ENCODE data around the gene STAT5A. TPM values are rescaled to one million over a fixed set of nuclear protein-coding genes. Genes with fewer than 3 reads are reported as not detected.

STAT5A gene
- total RNA-seq, 1 donor, result 35.5 TPM

GRCh38 chr17:42306385-42306667 lies 18.0 kb downstream of the STAT5A start:
- H3K36me3 ChIP-seq (ENCODE audit: insufficient read depth, low read length), result peaks cover 15% of the 10 kb centered on the region
- no peaks in the 10 kb centered on the region for H4K20me1 ChIP-seq (ENCODE audit: insufficient read depth, low read length)
- H3K27me3 ChIP-seq (ENCODE audit: insufficient read depth, low read length), result no peaks in the 10 kb centered on the region
- no peak overlapping the region for H3K27ac ChIP-seq (ENCODE audit: low read depth, low read length)
- H3K79me2 ChIP-seq (ENCODE audit: insufficient read depth, low read length), result no peaks in the 10 kb centered on the region
- no peak overlapping the region for H3K4me2 ChIP-seq (ENCODE audit: insufficient read depth, low read length)
- peak; percentile 35 for DNase-seq (ENCODE audit: insufficient read length, low spot score, missing footprints)
- H3K9me3 ChIP-seq (ENCODE audit: low read depth, low read length), result no peaks in the 10 kb centered on the region
- no peak for TF ChIP-seq CTCF (IDR thresholded peaks at IDR 0.05; ENCODE audit: extremely low read depth, low read depth, low read length)
- no peak overlapping the region for H3K4me3 ChIP-seq (ENCODE audit: insufficient read depth, low read length)
- H2AFZ ChIP-seq (ENCODE audit: low read length), result no peak overlapping the region
- peaks cover 2% of the 10 kb centered on the region for H3K4me1 ChIP-seq (ENCODE audit: insufficient read depth, low read length)

GRCh38 chr17:42307362-42307927 lies 19.1 kb downstream of the STAT5A start:
- Histone ChIP-seq H3K27ac (ENCODE audit: low read depth, low read length) (no peak overlapping the region), H3K36me3 (ENCODE audit: insufficient read depth, low read length) (peaks cover 11% of the 10 kb centered on the region), H4K20me1 (ENCODE audit: insufficient read depth, low read length) (no peaks in the 10 kb centered on the region), H3K4me2 (ENCODE audit: insufficient read depth, low read length) (no peak overlapping the region), H3K79me2 (ENCODE audit: insufficient read depth, low read length) (no peaks in the 10 kb centered on the region), H3K4me1 (ENCODE audit: insufficient read depth, low read length) (peaks cover 10% of the 10 kb centered on the region), H3K4me3 (ENCODE audit: insufficient read depth, low read length) (no peak overlapping the region), H2AFZ (ENCODE audit: low read length) (no peak overlapping the region), H3K27me3 (ENCODE audit: insufficient read depth, low read length) (no peaks in the 10 kb centered on the region), H3K9me3 (ENCODE audit: low read depth, low read length) (no peaks in the 10 kb centered on the region)
- peak; percentile 51 for DNase-seq (ENCODE audit: insufficient read length, low spot score, missing footprints)
- no peak for TF ChIP-seq CTCF (IDR thresholded peaks at IDR 0.05; ENCODE audit: extremely low read depth, low read depth, low read length)

GRCh38 chr17:42308446-42308845 lies 20.1 kb downstream of the STAT5A start:
- Histone ChIP-seq H3K27ac (ENCODE audit: low read depth, low read length) (no peak overlapping the region), H3K27me3 (ENCODE audit: insufficient read depth, low read length) (no peaks in the 10 kb centered on the region), H3K36me3 (ENCODE audit: insufficient read depth, low read length) (peaks cover 13% of the 10 kb centered on the region), H3K4me2 (ENCODE audit: insufficient read depth, low read length) (no peak overlapping the region), H3K4me1 (ENCODE audit: insufficient read depth, low read length) (peaks cover 10% of the 10 kb centered on the region), H4K20me1 (ENCODE audit: insufficient read depth, low read length) (no peaks in the 10 kb centered on the region), H3K79me2 (ENCODE audit: insufficient read depth, low read length) (no peaks in the 10 kb centered on the region), H3K4me3 (ENCODE audit: insufficient read depth, low read length) (no peak overlapping the region), H2AFZ (ENCODE audit: low read length) (no peak overlapping the region), H3K9me3 (ENCODE audit: low read depth, low read length) (no peaks in the 10 kb centered on the region)
- no peak for TF ChIP-seq CTCF (IDR thresholded peaks at IDR 0.05; ENCODE audit: extremely low read depth, low read depth, low read length)
- DNase-seq (ENCODE audit: insufficient read length, low spot score, missing footprints), result no peak

GRCh38 chr17:42309142-42309541 lies 20.8 kb downstream of the STAT5A start:
- Histone ChIP-seq H2AFZ (ENCODE audit: low read length) (no peak overlapping the region), H3K79me2 (ENCODE audit: insufficient read depth, low read length) (no peaks in the 10 kb centered on the region), H4K20me1 (ENCODE audit: insufficient read depth, low read length) (peaks cover 2% of the 10 kb centered on the region), H3K27me3 (ENCODE audit: insufficient read depth, low read length) (no peaks in the 10 kb centered on the region), H3K4me2 (ENCODE audit: insufficient read depth, low read length) (no peak overlapping the region), H3K4me1 (ENCODE audit: insufficient read depth, low read length) (peaks cover 10% of the 10 kb centered on the region), H3K27ac (ENCODE audit: low read depth, low read length) (no peak overlapping the region), H3K36me3 (ENCODE audit: insufficient read depth, low read length) (peaks cover 20% of the 10 kb centered on the region), H3K9me3 (ENCODE audit: low read depth, low read length) (no peaks in the 10 kb centered on the region), H3K4me3 (ENCODE audit: insufficient read depth, low read length) (no peak overlapping the region)
- TF ChIP-seq CTCF (IDR thresholded peaks at IDR 0.05; ENCODE audit: extremely low read depth, low read depth, low read length), result no peak
- no peak for DNase-seq (ENCODE audit: insufficient read length, low spot score, missing footprints)
